ENCODE measurements around the gene PRKCH. TPM values are rescaled to one million over a fixed set of nuclear protein-coding genes. Genes with fewer than 3 reads are reported as not detected.

The PRKCH gene
- total RNA-seq, 4 donors from 2014 or later: 49.5 to 147 (median 59.2) TPM

DNA sequence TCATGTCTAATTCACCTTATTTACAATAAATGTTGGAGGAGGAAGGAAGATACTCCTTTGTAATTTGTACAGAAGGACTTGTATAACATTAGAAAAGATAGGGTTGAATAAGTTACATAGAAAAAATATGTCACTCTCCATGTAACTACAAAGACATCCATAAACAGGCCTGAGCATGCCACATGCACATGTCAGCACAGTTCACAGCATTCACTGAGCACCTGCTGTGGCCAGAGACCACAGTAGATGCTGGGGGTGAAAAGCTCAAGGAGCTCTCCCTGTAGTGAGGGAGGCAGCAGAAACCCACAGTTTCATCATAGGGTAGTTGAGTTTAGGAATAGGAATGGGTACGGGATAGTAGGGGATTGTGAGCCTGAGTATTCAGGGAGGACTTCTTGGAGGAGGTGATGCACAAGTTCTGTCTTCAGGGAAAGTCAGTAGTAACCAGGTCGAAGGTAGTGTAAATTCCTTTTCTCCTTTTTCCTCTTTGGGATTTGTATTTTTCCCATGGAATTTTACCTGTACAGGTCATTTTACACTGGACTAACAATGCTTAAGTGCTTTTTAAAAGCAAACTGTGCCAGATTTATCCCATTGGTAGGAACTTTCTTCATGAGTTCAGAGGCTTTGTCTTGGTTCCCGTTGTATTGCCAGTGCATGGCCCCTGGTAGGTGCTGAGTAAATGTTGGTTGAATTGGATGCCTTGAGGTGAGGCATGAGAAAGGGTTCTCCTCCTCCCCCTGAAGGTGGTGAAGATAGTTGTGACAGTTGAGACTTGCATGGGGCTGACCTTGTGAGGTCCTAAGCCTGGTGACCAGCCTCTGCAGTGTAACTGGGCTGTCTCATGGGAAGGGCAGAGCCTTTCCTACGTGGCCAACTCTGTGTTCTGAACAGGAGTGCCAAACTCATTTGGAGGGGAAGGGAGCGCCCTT is 20.2 kb downstream of the PRKCH start:
- WGBS: 73% methylated on average over 5 of the region's 5 CpGs
- H3K4me3 ChIP-seq: no peak overlapping the region
- H3K27me3 ChIP-seq: no peaks in the 10 kb centered on the region
- no peak for DNase-seq (ENCODE audit: low spot score in 2 of 2)
- peaks cover 57% of the 10 kb centered on the region for H3K4me1 ChIP-seq
- H3K36me3 ChIP-seq: no peaks in the 10 kb centered on the region
- H3K27ac ChIP-seq: peak overlapping the region; percentile 6
- no peaks in the 10 kb centered on the region for H3K9me3 ChIP-seq
- TF ChIP-seq POLR2A (IDR thresholded peaks at IDR 0.05): no peak
- no peak for TF ChIP-seq POLR2AphosphoS5 (IDR thresholded peaks at IDR 0.05)

DNA sequence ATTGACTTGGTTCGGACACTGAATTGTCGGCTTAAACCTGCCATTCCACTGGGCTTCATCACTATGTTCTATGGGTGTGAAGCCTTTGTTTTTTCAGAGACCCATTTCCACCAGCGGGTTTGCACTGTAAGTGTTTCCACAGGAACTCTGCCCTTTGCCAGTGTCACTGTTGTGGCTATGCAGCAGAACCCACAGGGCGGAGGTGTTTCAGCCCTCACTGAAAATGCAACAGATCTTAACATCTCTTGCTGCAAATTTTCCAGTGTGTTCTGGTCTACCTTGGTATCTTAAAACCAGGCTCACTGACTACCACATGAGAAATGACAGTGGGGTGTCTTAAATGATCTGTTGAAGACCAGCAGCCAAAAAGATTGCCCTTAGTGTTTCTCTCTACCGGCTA is 21.1 kb downstream of the PRKCH start:
- Histone ChIP-seq H3K9me3 (no peaks in the 10 kb centered on the region), H3K4me3 (no peak overlapping the region), H3K4me1 (peaks cover 66% of the 10 kb centered on the region), H3K27me3 (no peaks in the 10 kb centered on the region), H3K27ac (peak overlapping the region; percentile 59), H3K36me3 (no peaks in the 10 kb centered on the region)
- TF ChIP-seq, protein P1, sequence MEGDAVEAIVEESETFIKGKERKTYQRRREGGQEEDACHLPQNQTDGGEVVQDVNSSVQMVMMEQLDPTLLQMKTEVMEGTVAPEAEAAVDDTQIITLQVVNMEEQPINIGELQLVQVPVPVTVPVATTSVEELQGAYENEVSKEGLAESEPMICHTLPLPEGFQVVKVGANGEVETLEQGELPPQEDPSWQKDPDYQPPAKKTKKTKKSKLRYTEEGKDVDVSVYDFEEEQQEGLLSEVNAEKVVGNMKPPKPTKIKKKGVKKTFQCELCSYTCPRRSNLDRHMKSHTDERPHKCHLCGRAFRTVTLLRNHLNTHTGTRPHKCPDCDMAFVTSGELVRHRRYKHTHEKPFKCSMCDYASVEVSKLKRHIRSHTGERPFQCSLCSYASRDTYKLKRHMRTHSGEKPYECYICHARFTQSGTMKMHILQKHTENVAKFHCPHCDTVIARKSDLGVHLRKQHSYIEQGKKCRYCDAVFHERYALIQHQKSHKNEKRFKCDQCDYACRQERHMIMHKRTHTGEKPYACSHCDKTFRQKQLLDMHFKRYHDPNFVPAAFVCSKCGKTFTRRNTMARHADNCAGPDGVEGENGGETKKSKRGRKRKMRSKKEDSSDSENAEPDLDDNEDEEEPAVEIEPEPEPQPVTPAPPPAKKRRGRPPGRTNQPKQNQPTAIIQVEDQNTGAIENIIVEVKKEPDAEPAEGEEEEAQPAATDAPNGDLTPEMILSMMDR (IDR thresholded peaks at IDR 0.05): no peak
- TF ChIP-seq POLR2AphosphoS5 (IDR thresholded peaks at IDR 0.05): no peak
- no peak for TF ChIP-seq EP300 (IDR thresholded peaks at IDR 0.05)
- TF ChIP-seq POLR2A (IDR thresholded peaks at IDR 0.05): no peak
- 75% methylated on average over 5 of the region's 5 CpGs for WGBS
- no peak for DNase-seq (ENCODE audit: low spot score in 2 of 2)

DNA sequence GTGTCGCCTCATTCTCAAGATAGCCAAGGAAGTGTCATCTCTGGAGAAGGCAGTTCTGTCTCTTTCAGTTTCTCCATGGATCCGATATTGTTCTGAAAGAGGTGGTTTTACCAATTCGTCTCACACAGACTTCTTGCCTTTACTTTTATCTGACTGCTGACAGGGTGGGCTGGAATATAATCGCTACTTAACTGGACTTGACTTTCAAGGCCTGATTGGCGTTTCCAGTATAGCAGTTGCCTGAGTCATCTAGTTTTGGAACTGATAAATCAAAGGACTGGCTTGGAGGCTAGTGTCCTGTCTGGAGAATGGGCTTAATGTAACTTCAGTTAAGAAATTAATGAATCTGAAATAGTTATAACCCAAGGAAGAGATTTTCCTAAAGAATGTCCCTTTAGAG is 21.6 kb downstream of the PRKCH start:
- Histone ChIP-seq H3K36me3 (no peaks in the 10 kb centered on the region), H3K27ac (peak overlapping the region; percentile 59), H3K4me1 (peaks cover 70% of the 10 kb centered on the region), H3K9me3 (no peaks in the 10 kb centered on the region), H3K4me3 (no peak overlapping the region), H3K27me3 (no peaks in the 10 kb centered on the region)
- 85% methylated on average over 5 of the region's 5 CpGs for WGBS
- no peak for DNase-seq (ENCODE audit: low spot score in 2 of 2)
- TF ChIP-seq POLR2AphosphoS5 (IDR thresholded peaks at IDR 0.05): no peak
- TF ChIP-seq, protein P1 (IDR thresholded peaks at IDR 0.05): no peak
- no peak for TF ChIP-seq POLR2A (IDR thresholded peaks at IDR 0.05)
- TF ChIP-seq EP300 (IDR thresholded peaks at IDR 0.05): no peak

DNA sequence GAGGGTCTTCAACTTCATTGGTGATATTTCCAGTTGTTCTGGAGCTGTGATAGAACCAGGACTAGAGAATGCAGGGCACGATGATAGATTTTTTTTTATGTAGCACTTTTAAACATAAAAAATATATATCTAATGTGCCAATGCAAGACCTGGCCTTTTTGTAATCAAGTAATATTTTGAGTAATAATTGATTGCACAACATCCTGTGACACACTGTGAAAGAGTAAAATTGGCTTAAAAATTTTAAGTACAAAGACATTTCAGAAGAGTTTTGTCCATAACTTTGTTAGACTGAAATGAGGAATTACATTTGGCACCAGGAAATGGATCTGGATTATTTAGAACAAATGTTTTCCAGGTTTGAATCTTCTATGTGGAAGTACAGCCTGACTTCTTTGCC is 22.1 kb downstream of the PRKCH start:
- no peaks in the 10 kb centered on the region for H3K36me3 ChIP-seq
- WGBS: 61% methylated on average over 1 of the region's 1 CpG
- H3K4me1 ChIP-seq: peaks cover 75% of the 10 kb centered on the region
- no peaks in the 10 kb centered on the region for H3K9me3 ChIP-seq
- no peaks in the 10 kb centered on the region for H3K27me3 ChIP-seq
- peak overlapping the region; percentile 55 for H3K27ac ChIP-seq
- H3K4me3 ChIP-seq: no peak overlapping the region
- TF ChIP-seq, protein P1 (IDR thresholded peaks at IDR 0.05): no peak
- TF ChIP-seq POLR2AphosphoS5 (IDR thresholded peaks at IDR 0.05) (no peak), POLR2A (IDR thresholded peaks at IDR 0.05) (no peak), EP300 (IDR thresholded peaks at IDR 0.05) (no peak)
- no peak for DNase-seq (ENCODE audit: low spot score in 2 of 2)

DNA sequence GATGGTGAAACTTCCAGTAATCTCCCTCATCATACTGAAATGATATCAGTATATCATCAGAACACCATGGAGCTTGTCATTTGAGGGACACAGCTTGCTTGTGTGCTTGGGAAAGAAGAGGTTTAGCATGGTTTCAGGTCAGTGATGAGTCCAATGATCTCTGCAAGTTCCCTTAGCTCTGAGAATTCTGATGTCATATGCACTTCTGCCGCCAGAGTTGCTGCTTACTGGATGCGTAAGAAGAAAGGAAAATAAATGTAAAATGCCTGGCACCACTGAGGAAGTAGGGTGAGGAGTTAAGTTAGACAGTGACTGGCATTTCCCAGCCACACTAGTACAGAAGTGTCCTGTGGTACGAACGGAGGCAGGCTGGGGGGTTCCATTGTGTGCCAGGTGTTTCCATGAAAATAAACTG is 22.6 kb downstream of the PRKCH start:
- Histone ChIP-seq H3K4me3 (no peak overlapping the region), H3K27ac (peak overlapping the region; percentile 55), H3K9me3 (no peaks in the 10 kb centered on the region), H3K27me3 (no peaks in the 10 kb centered on the region), H3K4me1 (peaks cover 78% of the 10 kb centered on the region), H3K36me3 (no peaks in the 10 kb centered on the region)
- WGBS: 75% methylated on average over 4 of the region's 4 CpGs
- TF ChIP-seq POLR2AphosphoS5 (IDR thresholded peaks at IDR 0.05) (no peak), EP300 (IDR thresholded peaks at IDR 0.05) (no peak), POLR2A (IDR thresholded peaks at IDR 0.05) (no peak)
- TF ChIP-seq, protein P1 (IDR thresholded peaks at IDR 0.05): no peak
- no peak for DNase-seq (ENCODE audit: low spot score in 2 of 2)
